Measurements from ENCODE around the gene HOXB2. TPM values are rescaled to one million over a fixed set of nuclear protein-coding genes. Genes with fewer than 3 reads are reported as not detected.

Gene HOXB2
- total and polyA plus RNA-seq, 9 of the 15 experiments (the other 6 are each of a cell fraction or from before 2014, with no cell fraction given): 2.1 to 97.7 (median 21.2) TPM

DNA sequence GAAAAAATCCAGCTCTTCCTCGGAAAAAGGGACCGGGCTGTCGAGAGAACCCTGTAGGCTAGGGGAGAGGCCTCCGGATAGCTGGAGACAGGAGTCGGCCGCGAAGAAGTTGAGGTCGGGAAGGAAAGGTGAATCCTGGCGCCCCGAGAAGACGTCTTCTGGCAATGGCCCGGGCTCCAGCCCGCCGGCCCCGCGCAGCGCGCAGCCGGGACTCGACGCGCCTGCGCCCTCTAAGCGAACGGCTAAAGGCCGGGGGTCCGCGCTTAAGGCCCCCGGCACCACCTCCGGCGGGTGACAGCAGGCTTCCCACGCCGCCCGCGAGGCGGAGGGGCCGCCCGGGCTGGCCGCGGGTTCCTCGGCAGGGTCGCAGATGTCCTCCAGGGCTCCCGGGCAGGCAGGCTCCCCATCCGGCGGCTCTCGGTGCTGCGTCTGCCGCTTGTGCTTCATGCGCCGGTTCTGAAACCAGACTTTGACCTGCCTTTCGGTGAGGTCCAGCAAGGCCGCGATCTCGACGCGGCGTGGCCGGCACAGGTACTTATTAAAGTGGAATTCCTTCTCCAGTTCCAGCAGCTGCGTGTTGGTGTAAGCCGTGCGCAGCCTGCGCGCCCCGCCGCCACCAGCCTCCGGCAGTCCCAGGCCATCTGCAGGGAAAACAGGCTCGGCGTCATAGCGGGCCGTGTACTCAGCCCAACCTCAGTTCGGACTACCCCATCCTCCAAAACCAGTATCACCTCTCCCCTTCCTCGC lies 1.6 kb downstream of the HOXB2 start (continued):
- TF ChIP-seq, protein P1, sequence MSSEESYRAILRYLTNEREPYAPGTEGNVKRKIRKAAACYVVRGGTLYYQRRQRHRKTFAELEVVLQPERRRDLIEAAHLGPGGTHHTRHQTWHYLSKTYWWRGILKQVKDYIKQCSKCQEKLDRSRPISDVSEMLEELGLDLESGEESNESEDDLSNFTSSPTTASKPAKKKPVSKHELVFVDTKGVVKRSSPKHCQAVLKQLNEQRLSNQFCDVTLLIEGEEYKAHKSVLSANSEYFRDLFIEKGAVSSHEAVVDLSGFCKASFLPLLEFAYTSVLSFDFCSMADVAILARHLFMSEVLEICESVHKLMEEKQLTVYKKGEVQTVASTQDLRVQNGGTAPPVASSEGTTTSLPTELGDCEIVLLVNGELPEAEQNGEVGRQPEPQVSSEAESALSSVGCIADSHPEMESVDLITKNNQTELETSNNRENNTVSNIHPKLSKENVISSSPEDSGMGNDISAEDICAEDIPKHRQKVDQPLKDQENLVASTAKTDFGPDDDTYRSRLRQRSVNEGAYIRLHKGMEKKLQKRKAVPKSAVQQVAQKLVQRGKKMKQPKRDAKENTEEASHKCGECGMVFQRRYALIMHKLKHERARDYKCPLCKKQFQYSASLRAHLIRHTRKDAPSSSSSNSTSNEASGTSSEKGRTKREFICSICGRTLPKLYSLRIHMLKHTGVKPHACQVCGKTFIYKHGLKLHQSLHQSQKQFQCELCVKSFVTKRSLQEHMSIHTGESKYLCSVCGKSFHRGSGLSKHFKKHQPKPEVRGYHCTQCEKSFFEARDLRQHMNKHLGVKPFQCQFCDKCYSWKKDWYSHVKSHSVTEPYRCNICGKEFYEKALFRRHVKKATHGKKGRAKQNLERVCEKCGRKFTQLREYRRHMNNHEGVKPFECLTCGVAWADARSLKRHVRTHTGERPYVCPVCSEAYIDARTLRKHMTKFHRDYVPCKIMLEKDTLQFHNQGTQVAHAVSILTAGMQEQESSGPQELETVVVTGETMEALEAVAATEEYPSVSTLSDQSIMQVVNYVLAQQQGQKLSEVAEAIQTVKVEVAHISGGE (CRISPR knock-in tag; IDR thresholded peaks at IDR 0.05): 0 out of 6 replicates have a peak, but pooled peaks of 1 of the 3 experiments have one; percentile 14
- TF ChIP-seq RBFOX2 (IDR thresholded peaks at IDR 0.05; ENCODE audit: low read depth, low read length): peak; percentile 92
- peak in 1 of 3 experiments; percentile 32 for TF ChIP-seq YY1 (IDR thresholded peaks at IDR 0.05; ENCODE audit: borderline replicate concordance in 1 of 3, control insufficient read depth in 1 of 3, extremely low read depth in 1 of 3, insufficient read depth in 3 of 3, insufficient read length in 1 of 3, insufficient replicate concordance in 2 of 3, low read depth in 1 of 3, low read length in 2 of 3)
- TF ChIP-seq ATF1 (CRISPR knock-in tag; IDR thresholded peaks at IDR 0.05): no peak
- 0 out of 2 replicates have a peak, but pooled peaks have one; percentile 11 for TF ChIP-seq ATF1 (tag; IDR thresholded peaks at IDR 0.05)
- TF ChIP-seq, protein P2, sequence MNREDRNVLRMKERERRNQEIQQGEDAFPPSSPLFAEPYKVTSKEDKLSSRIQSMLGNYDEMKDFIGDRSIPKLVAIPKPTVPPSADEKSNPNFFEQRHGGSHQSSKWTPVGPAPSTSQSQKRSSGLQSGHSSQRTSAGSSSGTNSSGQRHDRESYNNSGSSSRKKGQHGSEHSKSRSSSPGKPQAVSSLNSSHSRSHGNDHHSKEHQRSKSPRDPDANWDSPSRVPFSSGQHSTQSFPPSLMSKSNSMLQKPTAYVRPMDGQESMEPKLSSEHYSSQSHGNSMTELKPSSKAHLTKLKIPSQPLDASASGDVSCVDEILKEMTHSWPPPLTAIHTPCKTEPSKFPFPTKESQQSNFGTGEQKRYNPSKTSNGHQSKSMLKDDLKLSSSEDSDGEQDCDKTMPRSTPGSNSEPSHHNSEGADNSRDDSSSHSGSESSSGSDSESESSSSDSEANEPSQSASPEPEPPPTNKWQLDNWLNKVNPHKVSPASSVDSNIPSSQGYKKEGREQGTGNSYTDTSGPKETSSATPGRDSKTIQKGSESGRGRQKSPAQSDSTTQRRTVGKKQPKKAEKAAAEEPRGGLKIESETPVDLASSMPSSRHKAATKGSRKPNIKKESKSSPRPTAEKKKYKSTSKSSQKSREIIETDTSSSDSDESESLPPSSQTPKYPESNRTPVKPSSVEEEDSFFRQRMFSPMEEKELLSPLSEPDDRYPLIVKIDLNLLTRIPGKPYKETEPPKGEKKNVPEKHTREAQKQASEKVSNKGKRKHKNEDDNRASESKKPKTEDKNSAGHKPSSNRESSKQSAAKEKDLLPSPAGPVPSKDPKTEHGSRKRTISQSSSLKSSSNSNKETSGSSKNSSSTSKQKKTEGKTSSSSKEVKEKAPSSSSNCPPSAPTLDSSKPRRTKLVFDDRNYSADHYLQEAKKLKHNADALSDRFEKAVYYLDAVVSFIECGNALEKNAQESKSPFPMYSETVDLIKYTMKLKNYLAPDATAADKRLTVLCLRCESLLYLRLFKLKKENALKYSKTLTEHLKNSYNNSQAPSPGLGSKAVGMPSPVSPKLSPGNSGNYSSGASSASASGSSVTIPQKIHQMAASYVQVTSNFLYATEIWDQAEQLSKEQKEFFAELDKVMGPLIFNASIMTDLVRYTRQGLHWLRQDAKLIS (CRISPR knock-in tag; IDR thresholded peaks at IDR 0.05): peak; percentile 58; the same call in 1 of the 2 replicates
- peak; percentile 43; the same call in 1 of the 2 replicates for TF ChIP-seq MTA3 (IDR thresholded peaks at IDR 0.05; ENCODE audit: borderline replicate concordance)
- TF ChIP-seq PCBP1 (IDR thresholded peaks at IDR 0.05; ENCODE audit: low read depth, low read length, poor library complexity, severe bottlenecking): peak; percentile 70
- TF ChIP-seq, protein P3, sequence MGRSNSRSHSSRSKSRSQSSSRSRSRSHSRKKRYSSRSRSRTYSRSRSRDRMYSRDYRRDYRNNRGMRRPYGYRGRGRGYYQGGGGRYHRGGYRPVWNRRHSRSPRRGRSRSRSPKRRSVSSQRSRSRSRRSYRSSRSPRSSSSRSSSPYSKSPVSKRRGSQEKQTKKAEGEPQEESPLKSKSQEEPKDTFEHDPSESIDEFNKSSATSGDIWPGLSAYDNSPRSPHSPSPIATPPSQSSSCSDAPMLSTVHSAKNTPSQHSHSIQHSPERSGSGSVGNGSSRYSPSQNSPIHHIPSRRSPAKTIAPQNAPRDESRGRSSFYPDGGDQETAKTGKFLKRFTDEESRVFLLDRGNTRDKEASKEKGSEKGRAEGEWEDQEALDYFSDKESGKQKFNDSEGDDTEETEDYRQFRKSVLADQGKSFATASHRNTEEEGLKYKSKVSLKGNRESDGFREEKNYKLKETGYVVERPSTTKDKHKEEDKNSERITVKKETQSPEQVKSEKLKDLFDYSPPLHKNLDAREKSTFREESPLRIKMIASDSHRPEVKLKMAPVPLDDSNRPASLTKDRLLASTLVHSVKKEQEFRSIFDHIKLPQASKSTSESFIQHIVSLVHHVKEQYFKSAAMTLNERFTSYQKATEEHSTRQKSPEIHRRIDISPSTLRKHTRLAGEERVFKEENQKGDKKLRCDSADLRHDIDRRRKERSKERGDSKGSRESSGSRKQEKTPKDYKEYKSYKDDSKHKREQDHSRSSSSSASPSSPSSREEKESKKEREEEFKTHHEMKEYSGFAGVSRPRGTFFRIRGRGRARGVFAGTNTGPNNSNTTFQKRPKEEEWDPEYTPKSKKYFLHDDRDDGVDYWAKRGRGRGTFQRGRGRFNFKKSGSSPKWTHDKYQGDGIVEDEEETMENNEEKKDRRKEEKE (IDR thresholded peaks at IDR 0.05; ENCODE audit: borderline replicate concordance in 1 of 2, control insufficient read depth in 1 of 2, low read depth in 2 of 2, low read length in 1 of 2): 0 out of 4 replicates have a peak, but pooled peaks of 1 of the 2 experiments have one; percentile 40
- TF ChIP-seq SAP30 (IDR thresholded peaks at IDR 0.05; ENCODE audit: borderline replicate concordance, insufficient read depth, low read depth, low read length, poor library complexity, severe bottlenecking): peak; percentile 77
